GM21367 (cell line): ENCODE data around the gene PELI2.

Experiments
- ATAC-seq: cut with Tn5 transposase; IDR thresholded peaks from one replicate; pipeline ENCODE4 v1.9.1; 2021; ENCODE audit not compliant: unreplicated experiment

The PELI2 gene

DNA sequence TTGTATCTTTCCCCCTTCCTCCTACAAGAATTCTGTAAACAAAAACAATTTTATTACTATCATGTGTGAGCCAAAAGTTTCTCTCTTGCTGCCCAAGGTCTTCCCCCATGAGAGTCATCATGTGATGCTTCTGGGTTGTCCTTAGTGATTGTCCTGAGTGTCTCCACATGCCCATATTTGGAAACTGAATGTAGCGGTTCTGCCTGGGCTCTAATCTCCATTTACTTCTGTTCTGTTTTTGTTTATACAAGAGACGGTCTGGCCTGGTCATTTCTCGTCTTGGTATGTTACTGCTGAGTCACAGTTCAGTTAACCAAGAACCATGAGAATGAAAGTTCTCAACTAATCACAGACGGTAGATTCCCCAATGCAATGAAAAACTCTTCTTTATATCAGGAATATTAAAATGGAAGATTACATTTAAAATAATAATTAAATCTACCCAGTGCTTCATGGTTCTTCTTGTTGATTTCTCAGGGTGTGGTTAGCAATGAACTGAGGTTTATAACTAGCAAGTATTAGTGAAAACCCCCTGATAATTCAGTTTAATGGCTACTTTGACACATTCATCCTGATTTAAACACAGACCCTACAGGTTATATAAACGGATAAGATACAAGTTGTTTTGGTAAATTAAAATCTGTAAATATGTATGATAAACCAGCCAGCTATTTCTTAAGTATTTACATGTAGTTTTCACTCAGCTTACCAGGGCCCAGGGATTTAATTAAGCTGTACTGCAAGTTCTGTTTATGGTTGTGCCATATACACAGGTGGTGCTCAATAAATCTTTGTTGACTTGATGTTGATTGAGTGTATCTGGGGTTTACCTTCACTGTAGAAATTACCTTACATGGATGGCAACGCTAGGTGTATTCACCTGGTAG, 81.1 kb downstream of the PELI2 start:
- peak; percentile 60 for ATAC-seq

- peak; percentile 65 for ATAC-seq
Measured at GRCh38 chr14:56199982-56200577, 81.9 kb downstream of the PELI2 start.

- ATAC-seq, result peak; percentile 48
Measured at GRCh38 chr14:56202256-56202655, 84.0 kb downstream of the PELI2 start.

DNA sequence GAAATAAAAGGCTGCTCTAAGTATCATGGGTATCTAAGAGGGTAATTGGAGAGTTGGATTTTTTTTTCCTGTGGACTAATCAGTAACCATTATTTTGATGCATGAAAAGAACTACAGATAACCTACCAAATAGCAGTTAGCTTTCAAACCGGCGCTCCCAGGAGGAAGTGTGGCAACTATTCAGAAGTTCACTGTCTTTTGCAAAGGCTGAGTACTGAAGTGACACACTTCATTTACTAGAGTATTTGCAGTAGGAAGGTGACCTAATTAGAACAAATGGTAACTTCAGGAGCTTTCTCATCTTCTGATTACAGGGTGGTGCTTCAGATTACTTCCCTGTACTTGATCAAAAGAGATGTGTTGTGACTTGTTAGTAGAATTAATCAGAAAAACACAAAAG, 87.7 kb downstream of the PELI2 start:
- ATAC-seq, result no peak

DNA sequence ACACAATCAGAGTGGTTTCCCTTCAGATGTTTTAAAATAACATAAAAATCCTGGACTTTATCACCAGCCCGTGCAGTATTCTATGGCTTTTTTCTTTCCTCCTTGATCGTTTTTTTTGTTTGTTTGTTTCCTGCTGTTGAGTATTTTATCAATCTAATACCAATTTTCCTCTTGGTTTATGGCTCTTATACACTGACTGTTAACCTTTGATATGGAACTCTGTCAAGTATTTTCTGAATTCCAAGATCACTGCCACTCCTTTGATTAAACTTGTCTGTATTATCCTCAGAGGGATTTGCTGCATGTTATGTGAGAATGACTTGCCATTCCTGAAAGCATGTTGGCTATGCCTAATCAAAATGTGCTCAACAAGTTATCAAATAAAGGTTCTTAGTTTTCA, 88.4 kb downstream of the PELI2 start:
- ATAC-seq, result no peak

- ATAC-seq, result no peak
Measured at GRCh38 chr14:56207626-56208292, 89.5 kb downstream of the PELI2 start.

- no peak for ATAC-seq
Measured at GRCh38 chr14:56208520-56208919, 90.3 kb downstream of the PELI2 start.

DNA sequence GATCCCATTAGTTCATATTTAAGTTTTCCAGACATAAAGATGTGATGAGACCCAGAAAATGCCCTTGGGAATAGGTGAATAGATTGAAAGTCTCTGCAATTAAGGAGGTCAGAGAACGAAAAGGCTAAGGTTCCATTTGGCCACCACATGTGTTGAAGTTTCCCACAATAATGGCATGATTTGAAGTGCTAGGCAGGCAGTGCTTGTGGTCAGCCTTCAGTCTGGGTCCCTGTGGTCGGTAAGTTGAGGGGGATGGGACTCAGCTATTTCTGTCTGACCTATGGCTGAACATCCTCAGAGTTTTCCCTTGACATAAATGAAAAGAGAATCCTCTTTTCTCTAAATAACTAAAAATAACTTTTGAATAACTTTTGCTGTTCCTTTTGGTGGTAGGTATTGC, 92.4 kb downstream of the PELI2 start:
- ATAC-seq, result no peak

DNA sequence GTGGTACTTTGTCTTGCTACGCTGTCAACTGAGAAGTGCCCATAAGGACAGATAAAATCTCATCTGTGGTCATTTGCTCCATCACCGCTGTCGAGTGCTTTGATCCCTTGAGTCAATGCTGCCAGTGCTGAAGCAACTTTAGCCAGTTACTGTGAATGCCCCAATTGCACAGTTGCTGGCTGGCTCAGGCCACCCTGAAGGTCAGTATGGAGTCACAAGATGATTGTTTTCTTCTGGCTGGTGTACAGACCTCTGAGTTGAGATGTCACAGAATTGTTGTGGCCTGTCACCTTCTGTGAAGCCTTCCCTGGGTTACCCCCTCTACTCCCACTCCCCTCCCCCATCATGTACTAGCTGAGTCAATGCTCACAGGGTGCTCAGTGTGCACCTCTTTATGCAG, 92.9 kb downstream of the PELI2 start:
- ATAC-seq, result no peak

GRCh38 chr14:56211844-56212243, 93.6 kb downstream of the PELI2 start:
- ATAC-seq, result no peak

DNA sequence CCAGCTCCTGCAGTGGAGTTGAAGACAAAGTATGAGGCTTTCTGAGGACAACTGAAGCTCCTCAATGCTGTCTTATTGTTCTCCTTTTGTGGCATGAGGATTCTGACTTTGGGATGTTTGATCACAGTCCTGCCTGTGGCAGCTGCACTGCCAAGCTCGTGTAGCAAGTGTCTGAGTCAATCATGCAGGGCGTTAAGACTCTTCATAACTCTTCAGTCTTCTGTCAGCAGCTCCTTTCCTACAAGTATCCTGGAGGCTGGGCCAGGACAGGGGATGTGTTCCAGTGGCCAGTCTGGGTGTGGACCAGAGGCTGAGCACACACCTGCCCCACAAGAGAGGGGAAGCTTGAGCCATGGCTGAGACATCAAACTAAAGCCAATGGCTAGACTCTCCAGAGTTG, 94.3 kb downstream of the PELI2 start:
- ATAC-seq, result no peak

GRCh38 chr14:56213306-56213705, 95.1 kb downstream of the PELI2 start:
- ATAC-seq, result no peak

- no peak for ATAC-seq
Measured at GRCh38 chr14:56215180-56215579, 97.0 kb downstream of the PELI2 start.

GRCh38 chr14:56216626-56217379, 98.6 kb downstream of the PELI2 start:
- no peak for ATAC-seq

- no peak for ATAC-seq
Measured at GRCh38 chr14:56217380-56218045, 99.3 kb downstream of the PELI2 start.

DNA sequence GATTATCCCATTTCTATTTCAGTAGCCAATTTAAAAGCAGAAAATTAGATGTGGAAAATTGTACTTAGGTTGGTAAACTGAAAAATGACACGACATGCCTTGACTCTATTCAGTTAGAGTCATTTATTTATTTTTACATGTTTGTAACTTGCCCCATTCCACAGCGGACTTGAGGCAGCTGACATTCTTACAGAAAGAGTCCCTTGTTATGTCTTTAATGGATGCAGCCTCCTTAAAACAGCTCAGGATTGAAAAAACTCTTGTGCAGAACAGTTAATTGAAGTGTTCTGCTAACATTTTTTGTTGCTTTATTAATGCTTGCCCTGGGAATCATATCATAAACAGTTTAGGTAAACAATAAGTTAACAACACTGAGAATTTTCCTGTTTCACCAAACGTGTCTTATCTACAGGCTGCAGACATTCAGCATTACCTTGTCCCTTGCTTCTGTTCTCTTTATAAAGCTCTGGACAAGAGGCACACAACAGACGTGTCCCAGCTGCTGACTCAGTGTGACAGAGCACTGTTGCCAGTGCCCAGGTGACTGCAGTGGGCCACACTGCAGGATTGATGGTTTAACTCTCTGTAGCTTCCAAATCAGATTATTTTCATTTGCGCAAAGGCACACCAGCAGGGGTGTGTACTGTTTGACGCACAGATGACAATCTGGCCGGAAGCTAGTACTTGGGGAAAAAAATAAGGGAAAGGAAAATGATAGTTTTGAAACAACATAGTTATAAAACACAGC, 101.6 kb downstream of the PELI2 start:
- ATAC-seq, result no peak

DNA sequence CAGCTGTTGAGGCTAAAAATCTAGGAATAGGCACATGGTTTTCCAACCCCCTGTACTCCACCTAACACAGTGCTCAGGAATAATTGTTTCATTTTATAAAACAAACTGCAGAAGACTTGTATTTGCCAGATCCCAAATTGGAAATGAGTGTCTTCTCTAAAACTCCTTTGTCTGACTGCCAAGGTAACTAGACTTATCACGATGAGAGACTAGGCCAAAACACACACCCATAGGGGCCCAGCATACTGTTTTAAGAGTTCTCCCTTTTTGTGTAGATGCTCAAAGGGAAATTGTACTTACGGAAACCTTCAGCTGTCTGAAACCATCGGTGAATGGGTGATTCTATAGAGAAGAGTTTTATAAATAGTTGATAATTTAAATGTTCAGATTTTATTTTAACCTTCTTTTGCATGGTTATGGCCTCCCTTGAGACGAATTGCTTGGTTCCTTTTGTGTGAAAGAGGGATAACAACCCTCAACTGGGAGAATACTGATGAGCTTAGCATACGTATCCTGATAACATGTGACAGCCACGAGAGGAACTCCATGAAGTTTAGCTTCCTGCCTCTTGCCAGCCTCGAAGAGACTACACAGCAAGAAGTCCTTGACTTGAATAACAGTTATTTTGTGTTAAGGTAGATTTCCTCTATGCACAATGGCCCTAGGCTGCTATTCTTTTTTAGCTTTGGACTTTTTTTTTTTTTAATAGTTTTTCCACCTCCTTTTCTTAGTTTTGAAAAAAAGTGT, 103.3 kb downstream of the PELI2 start:
- ATAC-seq, result no peak

- ATAC-seq, result no peak
Measured at GRCh38 chr14:56224229-56224628, 106.0 kb downstream of the PELI2 start.
